Muscle of back (tissue), 11 donors: ENCODE data around the gene BMP7. TPM values are rescaled to one million over a fixed set of nuclear protein-coding genes. Genes with fewer than 3 reads are reported as not detected.
"Not testable (repeated sequence)": the region's sequence is repeated elsewhere in the genome, so short reads cannot be mapped to it uniquely, and the experiment has no call there.

Experiments used
- DNase-seq, 3 donors: peaks; one replicate each; pipeline versions ENCODE4 v3.0.0 to v3.0.0-alpha.2; 2013
- polyA plus RNA-seq, 10 donors: library from polyadenylated mRNA; unstranded; fragments of 120-200 nt; gene quantifications; one replicate each; pipeline ENCODE4 v1.2.1, GENCODE V29; 2013; ENCODE audit not compliant: insufficient read length in 10 of 10

The BMP7 gene
- polyA plus RNA-seq, 10 donors = 2.7 to 12.5 (median 3.5) TPM

DNA sequence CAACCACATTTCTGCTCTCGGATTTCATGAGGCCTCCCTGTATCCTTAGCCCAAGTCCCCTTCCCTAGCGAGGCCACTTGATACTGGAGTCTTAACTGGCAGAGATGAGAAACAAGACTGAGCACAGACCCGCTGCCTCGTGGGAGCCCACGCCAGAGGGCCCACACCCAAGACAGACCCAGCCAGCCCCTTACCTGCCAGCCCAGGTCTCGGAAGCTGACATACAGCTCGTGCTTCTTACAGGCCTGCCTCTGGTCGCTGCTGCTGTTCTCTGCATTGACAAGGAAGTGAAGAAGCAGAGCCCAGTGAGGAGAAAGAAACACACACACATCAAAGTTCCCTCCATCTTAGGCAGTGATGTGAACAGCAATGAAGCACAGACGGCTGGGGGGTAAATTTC, 91.7 kb downstream of the BMP7 start:
- no peak for DNase-seq

GRCh38 chr20:57173986-57174385, 92.5 kb downstream of the BMP7 start:
- DNase-seq = no peak

DNA sequence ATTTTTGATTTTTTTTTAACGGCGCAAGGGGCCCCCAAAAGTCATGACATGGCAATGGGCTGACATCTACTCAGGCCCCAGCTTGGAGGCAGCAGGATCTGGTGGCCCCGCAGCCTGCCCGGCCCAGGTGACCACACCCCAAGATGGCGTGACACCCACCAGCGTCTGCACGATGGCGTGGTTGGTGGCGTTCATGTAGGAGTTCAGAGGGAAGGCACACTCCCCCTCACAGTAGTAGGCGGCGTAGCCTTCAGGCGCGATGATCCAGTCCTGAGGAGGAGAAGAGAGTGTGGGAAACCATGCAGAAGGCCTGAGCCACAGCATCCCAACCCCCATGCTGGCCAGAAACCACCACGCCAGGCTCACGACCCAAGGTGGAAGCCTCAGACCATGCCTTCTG, 93.4 kb downstream of the BMP7 start:
- no peak for DNase-seq

GRCh38 chr20:57170343-57170742, 96.1 kb downstream of the BMP7 start:
- no peak for DNase-seq

DNA sequence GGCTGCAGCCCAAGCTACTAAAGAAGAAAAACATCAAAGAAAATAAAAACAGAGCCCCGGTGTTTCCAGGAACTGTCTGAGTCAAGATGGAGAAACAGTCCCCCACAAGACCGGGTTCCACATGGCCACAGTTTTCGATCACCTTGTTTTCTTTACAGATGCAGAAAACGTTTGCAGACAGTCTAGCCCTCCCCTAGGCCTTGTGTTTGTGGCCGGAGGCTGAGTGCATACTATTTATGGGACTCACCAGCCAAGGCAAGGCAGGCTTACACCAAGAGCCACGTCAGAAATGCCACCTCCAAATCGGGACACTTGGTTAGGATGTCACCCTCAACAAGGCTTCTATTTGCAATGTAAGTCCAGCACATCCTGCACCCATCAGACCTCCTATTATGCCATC, 97.3 kb downstream of the BMP7 start:
- DNase-seq = no peak

GRCh38 chr20:57167971-57168701, 98.3 kb downstream of the BMP7 start:
- peak; percentile 73 to 89 (median 77) for DNase-seq

- DNase-seq = no peak
Measured at GRCh38 chr20:57167292-57167655, 99.2 kb downstream of the BMP7 start.

DNA sequence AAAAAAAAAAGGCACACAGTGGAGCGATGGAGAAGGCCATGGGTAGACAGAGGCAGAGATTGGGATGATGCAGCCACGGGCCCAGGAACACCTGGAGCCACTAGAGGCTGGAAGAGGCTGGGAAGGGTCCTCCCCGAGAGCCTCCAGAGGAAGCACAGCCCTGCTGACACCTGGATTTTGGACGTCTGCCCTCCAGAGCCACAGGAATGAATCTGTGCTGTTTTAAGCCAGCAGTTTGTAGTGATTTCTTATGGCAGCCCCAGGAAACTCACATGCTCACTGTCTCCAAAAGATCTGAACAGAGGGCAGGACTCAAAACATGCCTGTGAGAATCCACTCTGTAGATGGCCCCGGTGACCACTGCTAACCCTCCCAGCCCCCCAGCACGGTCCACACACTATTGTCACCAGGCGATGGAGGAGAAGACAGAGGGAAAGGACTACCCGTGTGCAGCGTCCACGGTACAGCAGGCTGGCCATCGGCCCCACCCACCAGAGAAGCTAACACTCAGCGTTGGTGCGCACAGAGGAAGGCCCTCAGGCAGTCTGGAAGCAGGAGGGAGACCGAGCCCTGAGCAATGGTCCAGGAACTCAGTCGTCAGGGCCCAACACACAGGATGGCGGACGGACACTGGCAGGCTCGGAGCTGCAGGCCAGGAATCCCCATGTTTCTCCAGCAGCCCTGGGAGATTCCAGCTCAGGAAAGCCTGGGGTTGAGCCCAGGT, 99.7 kb downstream of the BMP7 start:
- DNase-seq = no peak

GRCh38 chr20:57165427-57166004, 100.9 kb downstream of the BMP7 start:
- no peak for DNase-seq

DNA sequence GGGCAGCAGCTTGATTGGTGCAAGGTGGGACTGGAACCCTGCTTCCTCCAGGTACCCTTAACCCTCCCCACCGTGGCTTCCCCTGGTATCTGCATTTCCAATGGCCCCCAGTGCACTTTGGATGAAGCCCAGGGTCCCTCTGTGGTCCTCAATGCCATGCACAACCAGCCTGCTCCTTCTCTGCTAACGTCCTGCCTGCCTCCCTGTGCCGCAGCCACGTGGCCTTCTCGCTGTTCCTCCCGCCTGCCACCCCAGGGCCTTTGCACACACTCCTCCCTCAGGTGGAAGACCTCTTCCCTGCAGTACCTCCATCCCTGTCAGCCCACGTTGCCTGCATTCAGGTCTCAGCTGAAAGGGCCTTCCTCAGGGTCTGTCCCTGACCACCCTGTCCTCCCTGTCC, 101.6 kb downstream of the BMP7 start:
- DNase-seq = no peak

- no peak for DNase-seq
Measured at GRCh38 chr20:57163041-57163440, 103.4 kb downstream of the BMP7 start.

GRCh38 chr20:57162362-57162652, 104.1 kb downstream of the BMP7 start:
- DNase-seq = no peak

DNA sequence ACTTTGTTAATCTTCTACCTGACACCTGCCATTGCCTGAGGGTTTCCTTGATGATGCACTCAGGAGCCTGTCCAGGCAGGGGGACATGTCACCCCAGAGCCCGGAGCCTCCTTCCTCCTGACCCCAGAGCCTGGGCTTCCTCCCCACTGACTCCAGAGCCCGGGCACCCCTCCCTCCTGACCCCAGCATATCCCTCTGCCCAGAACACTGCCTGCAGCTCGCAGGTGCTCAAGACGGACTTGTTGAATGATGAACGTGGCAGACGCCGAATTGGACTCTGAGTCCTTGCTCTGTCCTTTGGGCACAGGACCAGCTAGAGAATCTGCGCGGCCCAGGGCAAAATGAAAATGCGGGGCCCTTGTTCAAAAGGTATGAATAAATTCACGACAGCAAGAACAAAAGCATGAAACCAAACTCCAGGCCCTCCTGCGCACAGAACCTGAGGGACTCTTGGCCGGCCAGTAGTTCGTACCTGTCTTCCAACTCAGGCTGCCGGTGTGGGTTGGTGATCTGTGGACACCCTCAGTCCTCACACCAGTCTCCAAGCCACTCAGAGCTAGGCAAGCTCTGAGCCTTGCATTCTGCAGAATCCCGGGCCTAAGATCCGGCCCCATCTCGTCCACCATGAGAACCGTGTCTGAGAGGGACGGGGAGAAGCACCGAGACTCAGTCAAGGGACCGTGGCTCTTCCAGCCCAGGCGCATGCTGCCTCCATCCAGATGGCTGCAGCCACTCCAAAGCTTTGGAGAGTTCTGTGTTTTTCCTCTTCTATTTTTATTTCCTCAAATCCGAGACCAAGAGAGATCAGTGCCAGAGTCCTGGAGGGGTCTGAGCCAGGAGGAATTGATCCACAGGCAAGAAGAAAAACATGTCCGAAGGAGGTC, 104.7 kb downstream of the BMP7 start:
- DNase-seq = peak in 2 of 3 donors; percentile 44 to 67

DNA sequence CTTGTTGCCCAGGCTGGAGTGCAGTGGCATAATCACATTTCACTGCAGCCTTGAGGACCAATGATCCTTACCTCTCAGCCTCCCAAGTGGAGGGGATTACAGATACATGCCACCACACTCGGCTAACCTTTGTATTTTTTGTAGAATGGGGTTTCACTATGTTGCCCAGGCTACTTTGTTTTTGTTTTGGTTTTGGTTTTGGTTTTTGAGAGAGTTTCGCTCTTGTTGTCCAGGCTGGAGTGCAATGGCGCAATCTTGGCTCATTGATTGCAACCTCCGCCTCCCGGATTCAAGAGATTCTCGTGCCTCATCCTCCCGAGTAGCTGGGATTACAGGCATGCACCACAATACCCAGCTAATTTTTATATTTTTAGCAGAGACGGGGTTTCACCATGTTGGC, 105.5 kb downstream of the BMP7 start:
- DNase-seq = no peak

DNA sequence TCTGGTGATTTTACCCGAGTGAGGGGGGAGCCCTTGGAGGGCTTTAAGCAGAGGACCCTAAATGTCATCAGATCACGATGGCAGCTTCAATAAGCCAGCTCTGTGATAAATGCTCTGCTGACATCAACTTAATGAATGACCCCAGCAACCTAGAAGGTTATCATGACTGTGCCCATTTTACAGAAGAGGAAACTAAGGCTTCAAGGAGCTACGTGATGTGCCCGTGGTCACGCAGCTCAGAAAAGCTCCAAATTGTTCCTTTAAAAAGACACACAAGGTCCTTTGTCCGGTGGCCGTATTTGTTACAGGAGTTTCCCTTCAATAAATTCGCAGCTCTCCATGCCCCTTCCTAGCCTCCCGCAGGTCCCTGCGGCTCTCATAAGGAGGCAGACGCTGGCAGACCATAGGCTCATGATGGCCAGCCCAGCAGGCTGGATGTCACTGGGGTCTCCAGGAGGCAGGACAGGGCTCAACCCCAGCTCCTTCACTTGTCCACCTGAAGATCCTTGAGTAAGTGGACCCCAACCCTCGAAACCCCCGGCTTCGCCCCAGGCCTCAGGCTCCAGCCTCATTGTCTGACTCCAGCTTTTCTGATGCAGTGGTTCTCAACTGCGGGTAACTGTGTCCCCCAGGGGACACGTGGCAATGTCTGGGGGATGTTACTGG, 106.4 kb downstream of the BMP7 start:
- DNase-seq = no peak

GRCh38 chr20:57159193-57159851, 107.1 kb downstream of the BMP7 start:
- no peak for DNase-seq

GRCh38 chr20:57158474-57158873, 108.0 kb downstream of the BMP7 start:
- no peak for DNase-seq

GRCh38 chr20:57157787-57158186, 108.7 kb downstream of the BMP7 start:
- DNase-seq = not testable (repeated sequence)

DNA sequence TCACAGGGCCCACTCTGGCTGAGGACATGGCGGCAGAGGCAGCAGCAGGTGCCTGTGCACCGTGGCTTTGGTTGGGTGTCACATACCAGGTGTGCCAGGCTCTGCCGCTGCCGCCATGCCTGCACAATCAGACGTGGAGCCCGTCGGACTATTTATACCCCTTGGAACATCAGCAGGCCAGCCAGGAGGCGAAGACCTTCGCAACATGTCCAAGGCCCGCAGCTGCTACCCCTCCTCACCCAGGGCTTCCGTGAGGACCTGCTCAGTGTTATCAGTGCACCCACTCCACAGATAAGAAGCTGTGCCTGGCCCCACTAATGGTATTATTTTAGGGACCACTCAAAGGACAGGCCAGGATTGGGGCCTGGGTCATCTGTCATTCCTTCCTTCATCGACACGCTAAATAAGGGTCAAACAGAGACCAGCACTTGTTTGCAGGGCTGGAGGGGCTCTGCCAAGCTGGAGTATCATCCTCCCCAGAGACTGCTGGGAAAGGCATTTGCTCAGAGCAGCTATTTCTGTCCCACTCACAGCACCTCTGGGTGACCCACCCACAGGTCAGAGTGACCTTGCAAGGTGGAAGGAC, 109.2 kb downstream of the BMP7 start:
- no peak for DNase-seq

DNA sequence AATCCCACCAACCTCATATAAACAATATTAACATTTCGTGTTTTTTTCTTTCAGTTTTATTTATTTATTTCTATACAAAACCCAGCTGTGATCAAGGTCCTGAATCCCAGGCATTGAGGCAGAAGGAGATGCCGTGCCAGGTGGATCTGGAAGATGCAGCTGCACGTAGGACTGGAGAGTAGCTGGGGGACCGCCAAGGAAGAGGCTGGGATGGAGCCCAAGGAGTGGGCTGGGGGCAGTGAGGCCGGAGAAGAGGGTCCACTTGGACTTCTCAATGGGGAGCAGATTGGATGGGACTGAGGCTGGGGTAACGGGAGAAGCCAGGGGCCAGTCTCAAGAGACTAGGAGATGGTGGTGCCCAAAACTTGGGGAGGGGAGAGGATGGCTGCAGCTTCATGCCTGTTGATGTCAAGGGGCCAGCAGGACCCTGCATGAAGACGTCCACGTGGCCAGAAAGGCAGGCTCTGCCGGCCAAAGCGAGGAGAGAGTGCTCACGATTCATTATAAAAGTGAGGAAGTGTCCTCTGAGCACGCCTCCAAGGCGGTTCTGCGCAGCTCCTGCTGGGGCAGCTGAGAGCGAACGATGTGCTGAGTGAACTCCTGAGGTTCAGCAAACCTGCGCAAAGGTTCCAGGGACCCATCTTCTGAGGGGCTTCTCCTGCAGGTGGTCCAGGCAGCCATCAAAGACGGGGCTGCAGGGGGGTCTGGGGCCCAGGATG, 110.3 kb downstream of the BMP7 start:
- DNase-seq = peak in 1 of 3 donors; percentile 71
